GM20000 (cell line): Measurements from ENCODE around the gene URI1.
A peak's percentile ranks its signal among the peaks of the same experiment; 100 is the strongest.

ENCODE experiments used
- DNase-seq: peaks from one replicate; pipeline ENCODE4 v3.0.0; 2012; ENCODE audit warnings: low spot score
- TF ChIP-seq, protein P1 (sequence below): IDR thresholded peaks from 2 replicates; pipeline ENCODE4 v1.5.1; 2012; ENCODE audit warnings: mild to moderate bottlenecking, control low read depth; ENCODE audit errors: extremely low read depth, missing control alignments

Gene URI1

DNA sequence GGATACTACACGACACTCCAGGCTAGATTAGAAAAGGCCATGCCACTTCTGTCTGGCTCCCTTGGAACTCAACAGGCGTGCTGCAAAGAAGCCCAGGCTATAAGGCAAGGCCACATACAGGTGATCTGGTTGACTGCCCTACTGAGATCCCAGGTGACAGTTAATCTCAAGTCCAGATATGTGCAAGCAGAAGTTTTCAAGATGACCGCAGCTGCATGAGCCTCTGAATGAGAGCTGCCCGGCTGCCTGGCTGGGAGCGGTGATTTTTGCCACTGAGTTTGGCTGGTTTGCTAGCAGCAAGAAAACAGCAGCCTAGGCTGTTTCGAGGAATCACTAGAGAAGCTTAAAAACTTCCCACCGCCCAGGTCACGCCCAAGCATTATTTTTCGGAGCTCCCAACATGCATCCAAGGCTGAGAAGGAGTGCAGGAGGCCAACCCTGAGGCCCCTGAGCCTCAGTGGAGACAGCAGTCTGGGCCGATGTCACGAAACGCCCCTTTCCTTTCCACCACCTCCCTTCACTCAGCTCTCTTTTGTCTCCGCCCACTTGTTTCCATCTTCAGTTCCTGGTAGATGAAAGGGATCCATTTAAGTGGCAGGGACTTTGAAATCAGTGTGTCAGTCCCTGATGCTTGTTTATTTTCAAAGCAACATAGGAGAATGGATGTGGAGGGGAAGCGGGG, 14.0 kb upstream of the URI1 start:
- DNase-seq: peak; percentile 52
- TF ChIP-seq, protein P1, sequence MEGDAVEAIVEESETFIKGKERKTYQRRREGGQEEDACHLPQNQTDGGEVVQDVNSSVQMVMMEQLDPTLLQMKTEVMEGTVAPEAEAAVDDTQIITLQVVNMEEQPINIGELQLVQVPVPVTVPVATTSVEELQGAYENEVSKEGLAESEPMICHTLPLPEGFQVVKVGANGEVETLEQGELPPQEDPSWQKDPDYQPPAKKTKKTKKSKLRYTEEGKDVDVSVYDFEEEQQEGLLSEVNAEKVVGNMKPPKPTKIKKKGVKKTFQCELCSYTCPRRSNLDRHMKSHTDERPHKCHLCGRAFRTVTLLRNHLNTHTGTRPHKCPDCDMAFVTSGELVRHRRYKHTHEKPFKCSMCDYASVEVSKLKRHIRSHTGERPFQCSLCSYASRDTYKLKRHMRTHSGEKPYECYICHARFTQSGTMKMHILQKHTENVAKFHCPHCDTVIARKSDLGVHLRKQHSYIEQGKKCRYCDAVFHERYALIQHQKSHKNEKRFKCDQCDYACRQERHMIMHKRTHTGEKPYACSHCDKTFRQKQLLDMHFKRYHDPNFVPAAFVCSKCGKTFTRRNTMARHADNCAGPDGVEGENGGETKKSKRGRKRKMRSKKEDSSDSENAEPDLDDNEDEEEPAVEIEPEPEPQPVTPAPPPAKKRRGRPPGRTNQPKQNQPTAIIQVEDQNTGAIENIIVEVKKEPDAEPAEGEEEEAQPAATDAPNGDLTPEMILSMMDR: no peak

DNA sequence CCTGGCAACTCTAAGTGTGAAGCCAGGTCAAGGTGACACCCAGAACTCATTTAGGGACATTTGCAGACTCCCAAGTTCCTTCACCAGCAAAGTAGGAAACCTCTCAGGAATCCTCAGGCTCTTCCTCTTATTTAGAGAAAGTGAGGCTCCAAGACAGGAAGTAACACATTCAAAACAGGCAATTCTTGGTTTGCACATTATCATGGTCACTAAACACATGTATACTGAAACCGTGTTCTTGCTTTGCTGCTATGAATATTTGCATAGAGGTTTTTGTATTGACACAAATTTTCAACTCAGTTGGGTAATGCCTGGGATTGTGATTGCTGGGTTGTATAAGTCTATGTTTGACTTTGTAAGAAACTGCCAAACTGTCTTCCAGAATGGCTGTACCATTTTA, 13.2 kb upstream of the URI1 start:
- TF ChIP-seq, protein P1: no peak
- peak; percentile 55 for DNase-seq

DNA sequence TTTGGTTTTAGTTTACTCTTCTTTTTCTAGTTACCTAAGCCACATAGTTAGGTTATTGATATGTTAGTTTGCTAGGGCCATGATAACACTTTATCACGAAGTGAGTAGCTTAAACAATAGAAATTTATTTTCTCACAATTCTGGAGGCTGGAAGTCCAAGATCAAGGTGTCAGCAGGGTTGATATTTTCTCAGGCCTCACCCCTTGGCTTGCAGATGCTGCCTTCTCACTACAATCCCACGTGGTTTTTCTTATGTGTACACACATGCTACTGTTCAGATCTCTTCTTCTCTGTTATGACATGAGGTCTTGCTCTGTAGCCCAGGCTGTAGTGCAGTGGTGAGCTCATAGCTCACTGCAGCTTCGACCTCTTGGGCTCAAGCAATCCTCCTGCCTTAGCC, 7.8 kb upstream of the URI1 start:
- DNase-seq: no peak
- TF ChIP-seq, protein P1: no peak

DNA sequence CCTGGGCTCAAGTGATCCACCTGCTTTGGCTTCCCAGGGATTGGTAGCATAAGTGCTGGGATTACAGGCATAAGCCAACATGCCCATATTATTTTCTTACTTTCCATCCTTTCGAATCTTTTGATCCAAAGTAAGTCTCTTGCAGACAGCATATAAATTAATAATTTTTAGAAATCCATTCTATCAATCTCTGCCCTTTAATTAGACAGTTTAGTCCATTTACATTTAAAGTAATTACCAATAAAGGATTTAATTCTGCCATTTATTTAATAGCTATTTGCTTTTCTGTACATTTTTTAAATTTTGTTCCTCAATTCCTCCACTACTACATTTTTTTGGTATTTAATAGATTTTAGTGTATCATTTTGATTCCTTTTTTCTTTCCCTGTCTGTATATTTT, 7.3 kb upstream of the URI1 start:
- TF ChIP-seq, protein P1: no peak
- DNase-seq: no peak

DNA sequence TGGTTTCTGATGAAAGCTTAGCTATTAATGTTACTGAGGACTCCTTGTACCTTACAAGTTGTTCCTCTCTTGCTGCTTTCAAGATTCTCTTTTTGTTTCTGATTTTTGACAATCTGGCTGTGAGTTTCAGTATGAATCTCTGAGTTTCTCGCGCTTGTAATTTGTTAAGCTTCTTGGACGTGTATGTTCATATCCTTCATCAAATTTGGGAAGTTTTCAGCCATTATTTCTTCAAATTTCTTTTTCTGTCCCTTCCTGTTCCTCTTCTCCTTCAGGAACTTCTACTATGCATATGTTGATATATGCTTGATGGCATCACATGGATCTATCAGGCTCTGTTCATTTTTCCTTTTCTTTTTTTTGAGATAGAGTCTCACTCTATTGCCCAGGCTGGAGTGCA, 5.6 kb upstream of the URI1 start:
- no peak for DNase-seq
- TF ChIP-seq, protein P1: no peak

DNA sequence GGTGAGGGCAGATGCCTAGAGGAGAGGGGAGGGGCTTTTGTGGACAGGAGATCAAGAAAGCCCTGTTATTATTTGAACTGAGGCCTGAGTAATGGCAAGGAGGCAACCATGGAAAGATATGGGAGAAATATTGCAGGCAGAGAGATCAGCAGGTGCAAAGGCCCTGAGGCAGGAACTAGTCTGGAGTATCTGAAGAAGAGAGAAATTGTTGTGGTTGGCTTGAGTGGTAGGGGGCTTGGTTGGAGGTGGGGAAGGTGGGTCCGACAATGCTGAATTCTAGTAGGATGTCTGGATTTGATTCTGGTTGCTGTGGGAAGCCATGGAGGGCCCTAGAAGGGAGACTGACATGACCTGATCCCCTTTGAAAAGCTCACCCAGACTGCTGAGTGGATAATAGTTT, 2.4 kb upstream of the URI1 start:
- TF ChIP-seq, protein P1: no peak
- DNase-seq: no peak

DNA sequence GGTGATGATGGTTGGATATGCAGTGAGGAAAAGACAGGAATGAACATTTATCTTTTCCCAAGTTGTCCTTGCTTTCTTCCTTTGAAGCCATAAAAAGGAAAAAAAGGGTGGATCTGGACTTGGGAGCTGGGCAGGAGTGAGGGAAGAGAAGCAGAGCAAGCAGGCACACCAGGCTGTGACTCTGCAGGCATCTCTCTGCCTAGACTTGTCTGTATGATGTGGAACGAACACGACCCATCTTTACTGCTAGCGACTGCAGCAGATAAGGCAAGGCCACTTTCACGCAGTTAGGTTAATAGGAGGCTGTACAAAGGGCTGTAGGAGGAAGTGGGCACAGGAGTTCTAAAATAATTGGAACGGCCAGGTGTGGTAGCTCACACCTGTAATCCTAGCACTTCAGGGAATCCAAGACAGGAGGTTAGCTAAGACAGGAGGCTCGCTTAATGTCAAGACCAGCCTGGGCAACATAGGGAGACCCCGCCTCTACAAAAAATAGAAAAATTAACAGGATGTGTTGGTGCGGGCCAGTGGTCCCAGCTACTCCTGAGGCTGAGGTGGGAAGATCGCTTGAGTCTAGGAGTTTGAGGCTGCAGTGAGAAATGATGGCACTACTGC, 961 bp upstream of the URI1 start:
- no peak for DNase-seq
- TF ChIP-seq, protein P1: no peak
